Choroid plexus epithelial cell (primary cell): ENCODE results near the gene RLF.

Source experiments
- DNase-seq: peaks from one replicate; pipeline ENCODE4 v3.0.0-alpha.2; 2010; ENCODE audit warnings: low read depth
- H3K4me3 ChIP-seq: 2 replicates; pipeline ENCODE4 v1.5.1; 2011; ENCODE audit warnings: low read depth, mild to moderate bottlenecking, control low read depth, low read length, moderate library complexity
- TF ChIP-seq, protein P1 (sequence below): conservative IDR thresholded peaks from 2 replicates; pipeline ENCODE4 v1.5.1; 2011; ENCODE audit warnings: low read depth, mild to moderate bottlenecking, control low read depth, inconsistent platforms, low read length, moderate library complexity

Gene RLF

DNA sequence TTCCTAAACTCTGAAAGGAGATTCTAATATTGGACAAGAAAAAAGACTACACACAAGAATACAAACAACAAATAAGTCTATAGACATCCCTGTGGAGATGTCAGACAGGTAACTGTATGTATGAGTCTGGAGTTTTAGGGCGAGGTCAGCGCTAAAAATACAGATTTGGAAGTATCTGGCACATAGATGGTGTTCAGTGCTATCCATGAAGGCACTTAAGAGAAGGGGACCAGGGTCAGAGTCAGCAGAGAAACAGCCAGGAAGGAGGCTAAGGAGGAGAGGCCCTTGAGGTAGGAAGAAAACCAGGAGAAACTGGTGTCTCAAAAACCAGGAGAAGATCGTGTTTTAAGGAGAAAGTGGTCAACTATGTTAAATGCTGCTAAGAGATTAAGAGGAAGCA lies 114.9 kb downstream of the RLF start:
- TF ChIP-seq, protein P1, sequence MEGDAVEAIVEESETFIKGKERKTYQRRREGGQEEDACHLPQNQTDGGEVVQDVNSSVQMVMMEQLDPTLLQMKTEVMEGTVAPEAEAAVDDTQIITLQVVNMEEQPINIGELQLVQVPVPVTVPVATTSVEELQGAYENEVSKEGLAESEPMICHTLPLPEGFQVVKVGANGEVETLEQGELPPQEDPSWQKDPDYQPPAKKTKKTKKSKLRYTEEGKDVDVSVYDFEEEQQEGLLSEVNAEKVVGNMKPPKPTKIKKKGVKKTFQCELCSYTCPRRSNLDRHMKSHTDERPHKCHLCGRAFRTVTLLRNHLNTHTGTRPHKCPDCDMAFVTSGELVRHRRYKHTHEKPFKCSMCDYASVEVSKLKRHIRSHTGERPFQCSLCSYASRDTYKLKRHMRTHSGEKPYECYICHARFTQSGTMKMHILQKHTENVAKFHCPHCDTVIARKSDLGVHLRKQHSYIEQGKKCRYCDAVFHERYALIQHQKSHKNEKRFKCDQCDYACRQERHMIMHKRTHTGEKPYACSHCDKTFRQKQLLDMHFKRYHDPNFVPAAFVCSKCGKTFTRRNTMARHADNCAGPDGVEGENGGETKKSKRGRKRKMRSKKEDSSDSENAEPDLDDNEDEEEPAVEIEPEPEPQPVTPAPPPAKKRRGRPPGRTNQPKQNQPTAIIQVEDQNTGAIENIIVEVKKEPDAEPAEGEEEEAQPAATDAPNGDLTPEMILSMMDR, result no peak
- DNase-seq, result no peak
- no peak overlapping the region for H3K4me3 ChIP-seq

DNA sequence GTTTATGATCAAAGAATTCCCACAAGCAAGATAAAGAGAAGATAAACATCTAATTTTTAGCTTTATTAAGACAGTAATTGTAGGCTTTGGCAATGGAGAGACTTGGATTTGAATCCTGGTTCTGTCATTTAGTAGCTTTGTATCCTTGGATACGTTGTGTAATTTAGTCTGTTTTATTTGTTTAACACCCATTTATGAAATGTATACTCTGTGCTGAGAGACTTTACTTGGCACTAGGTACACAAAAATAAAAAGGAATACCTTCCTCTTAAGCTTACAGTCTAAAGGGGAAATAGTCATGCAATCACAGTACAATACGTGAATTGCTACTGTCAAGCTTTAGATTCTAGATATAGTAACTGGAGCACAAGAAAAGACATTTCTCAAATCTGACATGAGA lies 120.7 kb downstream of the RLF start:
- no peak for DNase-seq
- TF ChIP-seq, protein P1, result no peak
- no peak overlapping the region for H3K4me3 ChIP-seq
